Endothelial cell of hepatic sinusoid (primary cell): ENCODE results near the gene GPR78.

Experiments
- in situ Hi-C: cut with HindIII; loops from 2 replicates; pipeline ENCODE4 v1.10.0; 2017; ENCODE audit warnings: low sequenced_read_pairs

GPR78 gene

GRCh38 chr4:8585721-8586212 is 5.6 kb downstream of the GPR78 start:
- in situ Hi-C loops: no loop called here

DNA sequence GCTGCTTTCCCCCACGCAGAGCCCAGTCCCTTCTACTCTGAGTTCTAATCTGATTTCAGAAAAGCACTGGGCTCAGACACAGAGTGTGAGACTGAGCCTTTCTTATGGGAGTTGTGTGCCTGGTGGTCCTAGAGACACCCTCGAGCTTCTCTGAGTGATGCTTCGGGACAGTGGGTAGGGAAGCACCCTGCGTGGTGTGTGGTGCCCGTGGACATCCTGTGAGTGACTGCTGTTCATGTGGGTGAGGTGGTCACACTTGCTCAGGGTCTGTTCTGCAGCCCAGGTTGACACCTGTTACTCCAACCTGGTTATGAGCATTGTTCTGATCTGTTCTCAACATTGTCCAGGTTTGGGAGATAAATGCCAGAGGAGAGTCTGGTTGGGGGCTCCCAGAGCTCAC is 6.1 kb downstream of the GPR78 start:
- in situ Hi-C loops: no loop called here

- in situ Hi-C loops: no loop called here
Measured at GRCh38 chr4:8586671-8587468, 6.7 kb downstream of the GPR78 start.

GRCh38 chr4:8587469-8588195 is 7.4 kb downstream of the GPR78 start:
- in situ Hi-C loops: no loop called here

- in situ Hi-C loops: no loop called here
Measured at GRCh38 chr4:8588196-8588470, 7.9 kb downstream of the GPR78 start.

DNA sequence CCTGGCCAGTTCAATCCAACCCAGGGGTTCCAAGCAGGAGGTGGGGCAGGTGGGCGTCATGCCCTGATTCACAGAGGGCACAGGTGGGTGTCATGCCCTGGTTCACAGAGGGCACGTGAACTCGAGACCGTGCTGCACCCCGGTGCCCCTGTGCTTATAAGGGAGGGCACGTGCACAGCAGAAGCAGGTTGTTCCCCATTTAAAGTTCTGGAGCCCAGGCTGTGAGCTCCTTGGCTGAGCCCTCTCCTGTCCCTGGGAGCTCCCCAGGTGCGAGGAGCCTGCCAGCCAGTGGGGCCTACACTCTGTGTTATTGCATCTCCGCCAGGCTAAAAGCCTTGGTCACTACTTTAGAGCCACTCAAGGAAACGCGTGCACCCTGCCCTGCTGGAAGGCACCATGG is 9.1 kb downstream of the GPR78 start:
- in situ Hi-C loops: no loop called here

- in situ Hi-C loops: no loop called here
Measured at GRCh38 chr4:8589823-8590545, 9.8 kb downstream of the GPR78 start.

DNA sequence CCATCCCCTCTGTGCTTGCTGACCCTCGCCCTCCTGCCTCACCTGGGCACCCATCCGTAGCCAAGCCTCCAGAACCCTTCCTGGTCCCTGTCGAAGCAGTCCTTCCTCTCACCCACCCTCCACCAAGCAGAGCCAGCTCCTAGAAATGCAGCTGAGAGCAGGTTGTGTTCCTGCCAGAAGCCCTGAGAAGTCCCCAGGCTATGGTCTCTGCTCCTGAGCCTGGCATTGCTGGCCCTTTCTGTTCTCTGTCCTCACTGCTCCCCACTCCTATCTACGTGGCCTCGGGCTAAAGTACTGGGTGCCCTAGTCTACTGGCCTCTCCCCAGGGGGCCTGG is 10.3 kb downstream of the GPR78 start:
- in situ Hi-C loops: no loop called here

DNA sequence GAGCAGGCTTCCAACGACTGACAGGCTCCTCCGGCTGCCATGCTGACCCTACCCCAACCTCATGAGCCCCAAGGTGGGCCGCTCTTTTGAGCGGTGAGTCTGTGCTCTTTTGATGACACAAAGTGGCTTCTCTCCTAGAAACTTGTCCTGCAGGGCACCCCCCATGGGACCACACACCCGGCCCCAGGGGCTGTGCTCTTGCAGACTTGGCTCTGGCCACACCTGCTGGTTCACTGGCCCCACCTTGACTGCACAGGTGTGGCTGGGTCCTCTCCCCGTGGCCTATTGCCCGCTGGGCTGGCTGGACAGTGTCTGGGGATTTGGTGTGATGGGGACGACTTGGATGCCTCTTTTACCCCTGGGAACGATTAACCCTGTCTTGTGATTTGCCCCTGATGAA is 10.9 kb downstream of the GPR78 start:
- in situ Hi-C loops: no loop called here

GRCh38 chr4:8591626-8592365 is 11.6 kb downstream of the GPR78 start:
- in situ Hi-C loops: no loop called here

- in situ Hi-C loops: no loop called here
Measured at GRCh38 chr4:8592366-8593263, 12.4 kb downstream of the GPR78 start, which contains the start of gene CPZ. TSS of gene CPZ (plus strand) at chr4:8592765. CDS start at chr4:8592834, 69 bp downstream.

- in situ Hi-C loops: no loop called here
Measured at GRCh38 chr4:8593264-8594096, 13.3 kb downstream of the GPR78 start.

- in situ Hi-C loops: no loop called here
Measured at GRCh38 chr4:8594097-8595038, 14.2 kb downstream of the GPR78 start.

DNA sequence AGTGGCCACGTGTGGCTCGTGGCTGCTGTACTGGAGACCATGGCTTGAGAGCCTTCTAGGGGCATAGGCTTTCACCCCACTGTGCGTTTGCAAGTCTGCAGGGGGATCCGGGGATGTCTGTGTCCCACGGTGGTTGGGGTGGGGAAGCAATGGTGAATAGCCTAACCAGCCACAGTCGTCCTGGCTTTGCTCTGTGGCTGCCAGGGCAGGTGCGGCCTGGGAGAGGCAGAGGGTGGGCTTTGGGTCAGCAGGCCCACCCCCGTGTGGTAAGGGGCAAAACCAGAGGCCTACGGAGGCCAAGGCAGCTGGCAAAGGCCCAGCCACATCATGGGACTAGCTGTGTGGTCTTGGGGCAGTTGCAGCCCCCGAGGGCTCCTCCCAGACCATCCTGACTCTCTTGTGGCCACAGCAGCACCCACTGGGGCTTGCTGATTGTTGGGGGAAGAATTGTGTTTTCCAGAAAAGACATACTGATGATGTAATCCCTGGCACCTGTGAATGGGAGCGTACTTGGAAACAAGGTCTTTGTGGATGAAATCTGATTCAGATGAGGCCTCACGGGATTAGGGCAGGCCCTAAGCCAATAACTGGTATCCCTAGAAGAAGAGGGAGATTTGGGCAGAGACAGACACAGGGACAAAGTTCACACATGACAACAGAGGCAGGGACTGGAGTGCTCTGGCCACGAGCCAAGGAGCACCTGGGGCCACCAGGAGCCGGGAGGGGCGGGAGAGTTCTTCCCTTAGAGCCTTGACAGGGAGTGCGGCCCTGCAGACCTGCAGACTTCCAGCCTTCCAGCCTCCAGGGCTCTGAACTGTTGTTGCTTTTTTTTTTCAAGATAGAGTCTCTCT is 15.3 kb downstream of the GPR78 start:
- in situ Hi-C loops: no loop called here

- in situ Hi-C loops: no loop called here
Measured at GRCh38 chr4:8596891-8597290, 16.7 kb downstream of the GPR78 start.

GRCh38 chr4:8597319-8597718 is 17.1 kb downstream of the GPR78 start:
- in situ Hi-C loops: no loop called here

DNA sequence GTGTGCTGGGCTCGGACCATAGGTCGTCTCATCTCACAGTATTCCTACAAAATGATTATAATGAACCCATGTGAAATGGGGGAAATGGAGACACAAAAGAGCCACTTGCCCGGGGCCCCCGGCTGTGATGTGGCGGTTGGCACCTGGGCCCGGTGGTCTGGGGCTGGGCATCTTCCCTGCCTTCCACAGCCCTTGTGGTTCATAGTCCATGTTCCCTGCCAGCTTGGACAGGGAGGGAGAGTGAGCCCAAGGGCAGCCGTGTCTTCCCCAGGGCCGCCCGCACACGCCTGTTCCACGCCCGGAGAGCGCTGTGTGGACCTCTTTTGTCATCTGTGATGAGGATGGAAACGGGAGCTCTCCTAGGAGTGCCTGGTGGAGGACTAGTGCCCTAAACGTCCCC is 17.6 kb downstream of the GPR78 start:
- in situ Hi-C loops: no loop called here
